T-helper 2 cell treated with Interferon-gamma antibody and Interleukin-4, amounts not matched to agents 100 ng/mL and 5 ng/mL, for 36 hours (primary cell): Measurements from ENCODE around the gene KAZN. TPM values are rescaled to one million over a fixed set of nuclear protein-coding genes. Genes with fewer than 3 reads are reported as not detected.

Source experiments
- intact Hi-C: fragments of 100-400 bp; cut with micrococcal nuclease; formaldehyde crosslinking; loops from one replicate; pipeline ENCODE4 v1.15.1; 2023
- total RNA-seq: library from RNA; stranded (reverse); gene quantifications from 2 replicates; pipeline ENCODE4 v1.2.3, GENCODE V29; 2022

Gene KAZN
- total RNA-seq, 1 donor from 2014 or later, result 0.48 TPM

- intact Hi-C loops, result no loop called here
Measured at GRCh38 chr1:14901371-14901954, 303.0 kb downstream of the KAZN start.

GRCh38 chr1:14903922-14904321 lies 305.4 kb downstream of the KAZN start:
- intact Hi-C loops, result no loop called here

GRCh38 chr1:14906665-14907064 lies 308.2 kb downstream of the KAZN start:
- intact Hi-C loops, result no loop called here

DNA sequence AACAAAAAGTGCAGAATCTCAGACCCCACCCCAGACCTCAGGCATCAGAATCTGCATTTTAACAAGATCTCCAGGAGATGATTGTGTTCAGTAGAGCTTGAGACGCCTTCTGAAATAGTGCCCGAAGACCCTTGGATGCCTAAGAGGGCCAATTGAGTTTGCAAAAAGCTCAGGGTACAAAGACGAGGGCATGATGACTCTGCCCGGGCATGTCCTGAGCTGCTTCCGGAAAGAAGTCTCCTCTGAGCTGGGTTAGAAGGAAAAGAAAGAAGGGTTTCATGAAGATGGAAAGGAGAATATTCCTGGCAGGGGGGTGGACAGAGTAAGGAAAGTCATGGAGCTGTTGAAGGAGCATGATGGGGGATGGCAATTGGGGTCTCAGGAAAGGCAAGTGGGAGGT lies 308.9 kb downstream of the KAZN start:
- intact Hi-C loops, result no loop called here

- intact Hi-C loops, result no loop called here
Measured at GRCh38 chr1:14909273-14909672, 310.8 kb downstream of the KAZN start.

- intact Hi-C loops, result no loop called here
Measured at GRCh38 chr1:14909920-14910460, 311.5 kb downstream of the KAZN start.

DNA sequence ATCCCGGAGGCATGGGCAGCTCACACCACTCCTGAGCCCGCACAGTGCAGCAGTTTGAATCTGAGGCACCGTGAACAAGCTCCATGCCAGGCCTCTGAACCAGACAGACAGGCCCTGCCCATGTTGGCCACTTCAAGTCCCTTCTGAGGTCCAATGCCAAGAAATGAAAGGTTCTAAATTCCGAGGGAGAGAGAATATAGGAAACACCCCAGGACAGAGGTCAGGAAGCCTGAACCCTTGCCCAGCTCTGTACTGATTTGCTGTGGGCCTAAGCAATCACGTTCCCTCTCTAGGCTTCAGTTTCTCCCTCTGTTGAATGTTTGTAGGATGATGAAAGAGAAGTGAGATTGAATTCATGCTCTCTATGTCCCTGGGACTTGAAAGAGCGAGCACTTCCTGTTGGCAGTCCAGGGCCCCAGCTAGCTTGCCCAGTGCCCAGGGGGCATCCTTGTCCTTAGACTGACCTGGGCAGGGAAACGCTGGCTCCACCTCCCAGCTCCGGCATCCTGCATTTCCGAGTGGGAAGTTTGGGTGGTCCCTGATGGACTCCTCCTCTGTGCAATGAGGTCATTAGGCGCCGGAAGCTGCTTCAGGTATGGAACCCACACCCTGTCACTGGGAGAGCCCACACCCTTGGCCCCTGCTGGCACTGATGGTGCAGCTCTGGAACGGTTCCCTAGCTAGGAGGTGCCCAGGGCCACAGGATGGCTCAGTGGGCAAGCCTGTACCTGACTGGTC lies 312.7 kb downstream of the KAZN start:
- intact Hi-C loops, result no loop called here

DNA sequence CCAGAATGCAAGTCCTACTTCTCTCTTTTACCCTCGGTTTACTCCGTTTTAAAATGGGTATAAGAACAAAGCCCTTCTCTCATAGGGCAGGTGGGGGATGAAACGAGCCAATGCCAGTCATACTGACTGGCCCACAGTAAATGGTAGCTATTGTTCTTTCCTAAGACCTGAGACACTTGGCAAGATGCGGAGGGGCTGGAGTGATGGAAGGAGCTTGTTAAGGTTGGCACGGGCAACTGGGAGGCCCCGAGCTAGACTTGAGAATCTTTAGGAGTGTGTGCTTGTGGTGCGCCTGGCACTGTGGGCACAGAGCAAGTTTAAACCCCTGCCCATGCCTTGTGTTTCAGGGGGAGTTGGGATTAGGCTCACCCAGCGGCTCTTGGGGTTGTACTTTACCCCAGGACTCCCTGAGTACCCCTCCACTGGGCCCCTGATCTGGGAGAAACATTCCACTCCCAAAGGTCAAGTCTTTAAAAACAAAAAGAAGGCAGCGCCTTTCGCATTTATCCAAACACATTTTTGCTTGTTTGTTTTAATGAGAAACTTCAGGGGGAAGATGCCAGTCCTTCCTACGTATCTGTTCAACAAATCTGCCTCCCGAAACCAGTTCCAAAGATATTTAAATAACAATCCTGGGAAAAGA lies 314.5 kb downstream of the KAZN start:
- intact Hi-C loops, result no loop called here

DNA sequence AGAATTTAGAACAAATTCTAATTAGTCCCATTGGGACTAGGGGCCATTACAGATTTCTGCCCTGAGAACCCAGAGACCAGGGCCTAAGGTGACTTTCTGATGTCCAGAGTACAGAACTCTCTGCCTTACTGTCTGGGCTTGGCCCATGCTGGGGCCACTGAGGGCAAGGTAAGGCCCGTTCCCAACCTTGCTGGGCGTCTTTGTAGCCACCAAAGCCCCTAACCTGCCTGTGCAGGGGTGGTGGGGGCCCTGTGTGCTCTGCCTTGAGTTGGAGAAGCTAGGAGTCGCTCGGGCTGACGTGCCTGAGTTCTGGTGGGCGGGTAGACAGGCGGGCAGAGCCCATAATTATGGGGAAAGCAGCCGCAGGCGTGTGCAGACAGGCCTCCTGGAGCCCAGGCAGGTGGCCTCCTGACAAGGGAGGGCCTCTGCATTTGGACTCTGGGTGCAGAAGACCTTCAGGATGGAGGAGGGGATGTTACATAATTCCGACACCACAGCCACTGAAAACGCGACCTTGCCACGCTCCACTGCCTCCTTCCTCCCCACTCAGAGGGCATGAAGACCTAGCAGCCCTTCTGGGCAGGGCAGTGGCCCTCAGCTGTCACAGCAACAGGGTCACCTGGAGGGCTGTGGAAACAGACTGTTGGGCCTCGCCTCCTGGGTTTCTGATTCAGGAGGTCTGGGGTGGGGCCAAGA lies 315.1 kb downstream of the KAZN start:
- intact Hi-C loops, result no loop called here

DNA sequence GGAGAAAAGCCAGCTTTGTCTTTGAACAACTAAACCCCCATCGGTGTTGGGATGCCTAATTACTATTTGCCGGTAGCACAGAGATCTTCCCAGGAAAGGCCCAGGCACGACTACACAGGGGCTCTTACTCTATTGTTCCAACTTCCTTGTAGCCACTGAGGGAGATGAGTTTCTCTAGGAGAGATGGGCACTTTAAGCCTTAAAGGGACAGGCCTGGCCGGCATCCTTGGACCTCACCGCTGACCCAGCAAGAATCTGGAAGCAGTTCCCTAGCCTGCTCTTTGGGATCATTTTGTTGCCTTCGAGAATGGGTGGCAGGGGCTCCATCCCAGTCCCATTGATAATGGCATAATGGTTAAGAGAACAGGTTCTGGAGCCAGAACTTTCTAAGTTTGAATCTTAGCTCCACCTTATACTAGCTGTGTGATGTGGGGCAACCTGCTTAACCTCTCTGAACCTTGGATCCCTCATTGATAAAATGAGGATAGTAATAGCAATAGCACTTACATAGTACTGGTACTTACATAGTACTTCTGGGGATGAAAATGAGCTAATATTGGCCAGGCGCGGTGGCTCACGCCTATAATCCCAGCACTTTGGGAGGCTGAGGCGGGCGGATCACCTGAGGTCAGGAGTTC lies 316.0 kb downstream of the KAZN start:
- intact Hi-C loops, result no loop called here

- intact Hi-C loops, result loop anchor here (5.0 kb wide), 1 partner anchor 112 kb away; no protein-coding TSS in a partner anchor
Measured at GRCh38 chr1:14915356-14916054, 317.0 kb downstream of the KAZN start.

DNA sequence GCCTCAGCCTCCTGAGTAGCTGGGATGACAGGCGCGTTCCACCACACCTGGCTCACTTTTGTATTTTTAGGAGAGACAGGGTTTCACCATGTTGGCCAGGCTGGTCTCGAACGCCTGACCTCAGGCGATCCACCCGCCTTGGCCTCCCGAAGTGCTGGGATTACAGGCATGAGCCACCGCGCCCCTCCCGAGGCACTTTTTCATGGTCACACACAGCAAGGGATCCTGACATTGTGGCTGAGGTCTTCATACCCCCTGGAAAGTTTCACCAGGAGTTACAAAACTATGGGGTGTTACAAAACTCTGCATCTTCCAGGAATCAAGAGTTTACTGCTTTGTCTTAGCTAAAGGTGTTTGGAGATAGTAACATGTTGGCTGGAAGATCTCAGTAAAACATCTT lies 320.8 kb downstream of the KAZN start:
- intact Hi-C loops, result loop anchor here (5.0 kb wide), 1 partner anchor 108 kb away; no protein-coding TSS in a partner anchor

DNA sequence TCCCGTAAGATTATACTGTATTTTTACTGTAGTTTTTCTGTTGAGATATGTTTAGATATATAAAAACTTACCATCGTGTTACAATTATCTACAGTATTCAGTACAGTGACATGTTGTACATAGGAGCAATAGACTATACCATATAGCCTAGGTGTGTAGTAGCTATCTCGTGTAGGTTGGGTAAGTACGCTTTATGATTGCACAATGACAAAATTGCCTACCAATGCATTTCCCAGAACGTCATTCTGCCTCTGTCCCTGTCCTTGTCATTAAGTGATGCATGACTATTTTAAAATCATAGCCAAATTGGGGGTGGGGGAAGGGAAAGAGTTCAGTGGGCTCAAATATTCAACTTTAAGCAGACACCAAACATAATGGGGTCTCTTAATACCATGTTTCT lies 321.3 kb downstream of the KAZN start:
- intact Hi-C loops, result loop anchor here (5.0 kb wide), 1 partner anchor 108 kb away; no protein-coding TSS in a partner anchor

GRCh38 chr1:14921057-14921456 lies 322.6 kb downstream of the KAZN start:
- intact Hi-C loops, result no loop called here

- intact Hi-C loops, result no loop called here
Measured at GRCh38 chr1:14922942-14923726, 324.6 kb downstream of the KAZN start.

- intact Hi-C loops, result no loop called here
Measured at GRCh38 chr1:14923727-14924452, 325.4 kb downstream of the KAZN start.

DNA sequence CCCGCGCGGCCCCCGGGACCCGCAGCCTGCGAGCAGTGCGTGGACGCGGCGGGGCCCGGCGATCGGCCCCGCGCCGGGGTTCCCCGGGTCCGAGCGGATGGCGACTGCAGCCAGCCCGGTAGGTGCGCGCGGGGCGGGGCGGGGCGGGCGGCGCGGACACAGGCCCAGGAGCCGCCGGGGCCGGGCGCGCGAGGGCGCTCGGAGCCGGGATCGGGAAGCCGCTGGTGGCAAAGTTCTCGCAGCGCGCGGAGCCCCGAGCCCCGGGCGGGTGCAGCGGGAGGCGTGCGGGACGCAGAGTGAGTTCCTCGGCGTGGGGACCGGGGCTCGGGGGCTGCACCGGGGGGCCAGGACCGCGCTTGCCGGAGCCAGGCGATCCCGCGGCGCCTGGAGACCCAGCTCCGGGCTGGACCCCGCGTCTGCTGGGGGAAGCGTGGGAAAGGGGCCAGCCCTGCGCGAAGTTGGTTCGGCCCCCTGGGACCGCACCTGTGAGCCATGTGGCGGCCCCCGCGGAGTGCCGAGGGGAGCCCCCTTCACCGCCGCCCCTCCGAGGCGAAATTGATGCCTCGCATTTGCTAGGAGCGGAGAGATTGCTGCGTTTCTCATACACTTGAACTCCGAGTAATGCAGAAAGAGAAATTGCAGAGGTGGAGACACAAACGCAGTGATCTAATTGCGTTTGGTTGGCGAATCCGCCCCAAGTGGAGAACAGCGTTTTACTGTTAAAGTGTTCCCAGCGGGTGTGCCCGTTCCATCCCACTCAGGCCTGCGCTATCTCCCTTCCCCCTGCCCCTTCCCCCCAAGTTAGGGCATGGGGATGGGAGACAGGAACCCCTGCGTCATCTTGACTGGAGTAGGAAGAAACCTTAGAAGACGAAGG lies 326.2 kb downstream of the KAZN start:
- intact Hi-C loops, result no loop called here
